Measurements from ENCODE around the gene TMEM134.

Gene TMEM134

GRCh38 chr11:67500831-67501715 lies 32.0 kb upstream of the TMEM134 start:
- DNase-seq (ENCODE audit: low spot score) = no peak

DNA sequence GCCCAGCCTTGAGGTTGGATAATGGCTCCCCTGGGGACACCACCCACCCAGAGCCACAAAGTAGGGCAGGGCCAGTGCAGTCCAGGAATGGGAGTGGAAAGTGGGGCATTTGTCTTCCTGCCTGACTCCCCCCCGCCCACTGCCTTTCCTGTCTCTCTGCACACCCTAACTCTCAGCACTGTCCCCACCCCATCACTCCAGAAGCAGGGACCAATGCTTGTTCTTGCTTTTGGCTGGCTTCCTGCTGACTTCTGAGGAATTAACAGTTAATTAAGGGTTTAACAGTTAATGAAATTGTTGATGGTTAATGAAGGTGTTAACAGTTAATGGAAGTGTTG lies 31.4 kb upstream of the TMEM134 start:
- no peak for DNase-seq (ENCODE audit: low spot score)

DNA sequence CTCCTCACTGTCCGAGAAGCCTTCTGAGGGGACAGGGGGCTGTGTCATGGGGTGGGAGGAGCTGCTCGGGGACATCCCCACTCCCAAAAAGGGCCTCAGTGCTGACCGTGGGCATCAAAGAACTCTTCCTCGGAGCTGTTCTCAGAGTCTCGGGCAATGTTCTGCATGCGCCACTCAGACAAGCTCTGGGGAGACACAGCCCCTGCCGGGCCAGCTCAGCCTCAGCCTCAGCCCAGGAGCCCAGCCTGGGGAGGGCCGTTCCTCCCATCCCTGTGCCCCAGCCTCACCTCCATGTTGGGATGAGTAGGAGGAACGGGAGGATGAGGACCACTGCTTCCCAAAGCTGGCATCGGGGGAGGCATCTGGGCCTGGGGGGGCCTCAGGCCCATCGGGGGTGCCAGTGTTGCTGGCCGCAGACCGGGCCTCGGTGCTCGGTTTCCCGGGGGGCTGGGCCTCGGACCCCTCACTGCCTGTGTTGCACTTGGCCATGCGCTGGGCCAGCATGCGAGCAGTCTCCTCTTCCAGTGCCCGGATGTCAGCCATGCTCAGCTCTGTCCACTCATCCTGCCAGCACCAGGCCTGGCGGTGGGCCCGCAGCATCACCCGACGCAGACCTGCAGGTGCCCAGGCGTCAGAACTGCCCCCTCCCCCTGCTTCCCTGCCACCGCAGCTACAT lies 30.9 kb upstream of the TMEM134 start:
- DNase-seq (ENCODE audit: low spot score) = peak; percentile 53

- peak; percentile 42 for DNase-seq (ENCODE audit: low spot score)
These were observed 29.5 kb upstream of the TMEM134 start for GRCh38 chr11:67498544-67498972.

DNA sequence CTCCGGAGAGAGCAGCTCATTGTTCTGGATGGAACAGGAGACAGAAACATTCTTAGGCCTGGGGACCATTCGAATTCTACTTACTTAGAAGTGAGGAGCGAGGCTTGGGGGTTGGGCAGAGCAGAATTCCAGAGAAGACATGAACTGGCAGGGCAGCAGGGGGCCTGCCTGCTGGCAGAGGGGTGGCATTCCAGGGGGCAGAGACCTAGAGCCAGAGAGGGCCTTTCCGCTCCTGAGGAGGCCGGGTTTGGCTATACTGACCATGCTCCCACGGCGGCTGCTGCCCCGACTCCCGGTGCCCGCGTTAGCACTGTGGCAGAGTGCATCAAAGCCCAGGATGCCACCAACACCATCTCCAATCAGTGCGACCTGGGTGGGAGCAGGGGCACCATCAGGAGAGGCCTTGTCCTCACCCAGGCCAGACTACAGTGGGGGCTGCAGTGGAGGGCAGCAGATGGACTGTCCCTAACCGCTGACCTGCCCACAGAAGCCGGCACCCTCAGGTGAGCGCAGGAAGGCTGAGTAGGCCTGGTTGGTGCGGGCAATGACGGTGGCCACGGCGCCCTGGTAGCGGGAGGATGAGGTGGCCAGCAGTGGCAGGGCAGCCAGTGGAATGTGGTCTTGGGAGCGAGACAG lies 28.7 kb upstream of the TMEM134 start:
- DNase-seq (ENCODE audit: low spot score) = peak; percentile 34

GRCh38 chr11:67496113-67496512 lies 27.1 kb upstream of the TMEM134 start:
- no peak for DNase-seq (ENCODE audit: low spot score)

DNA sequence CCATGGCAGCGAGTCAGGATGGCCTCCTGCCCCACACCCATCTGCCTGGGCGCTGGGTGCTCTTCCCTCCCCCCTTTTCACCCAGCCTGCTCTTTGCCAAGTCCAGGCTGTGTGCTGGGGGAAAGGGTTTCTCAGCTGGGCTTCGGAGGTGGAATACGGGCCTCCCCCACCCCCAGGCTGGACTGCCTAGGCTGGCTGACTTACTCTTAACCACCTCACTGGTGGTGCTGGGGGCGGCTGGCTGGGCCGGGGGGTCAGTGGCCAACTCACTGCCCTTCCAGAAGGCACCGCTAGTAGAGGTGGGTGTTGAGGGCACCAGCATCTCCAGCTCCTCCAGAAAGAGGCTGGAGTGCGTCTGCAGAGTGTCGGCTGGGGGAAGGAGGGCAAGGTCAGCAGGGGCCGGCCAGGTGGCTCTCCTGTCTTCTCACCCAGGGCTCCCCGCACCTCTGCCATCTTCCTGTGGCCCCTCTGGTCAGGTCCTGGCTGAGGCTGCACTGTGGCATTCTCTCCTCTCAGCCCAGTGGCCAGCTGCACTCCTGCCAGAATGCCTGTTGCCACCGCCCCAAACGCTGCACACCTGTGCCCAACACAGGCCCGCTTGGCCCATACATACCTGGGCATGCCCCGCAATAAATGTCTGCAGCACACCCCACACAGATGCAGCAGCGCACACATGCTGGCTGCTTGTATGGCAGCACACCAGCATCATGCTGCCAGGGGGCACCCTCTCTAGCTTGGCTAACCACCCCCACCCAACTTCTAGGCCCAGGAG lies 26.4 kb upstream of the TMEM134 start:
- DNase-seq (ENCODE audit: low spot score) = no peak

DNA sequence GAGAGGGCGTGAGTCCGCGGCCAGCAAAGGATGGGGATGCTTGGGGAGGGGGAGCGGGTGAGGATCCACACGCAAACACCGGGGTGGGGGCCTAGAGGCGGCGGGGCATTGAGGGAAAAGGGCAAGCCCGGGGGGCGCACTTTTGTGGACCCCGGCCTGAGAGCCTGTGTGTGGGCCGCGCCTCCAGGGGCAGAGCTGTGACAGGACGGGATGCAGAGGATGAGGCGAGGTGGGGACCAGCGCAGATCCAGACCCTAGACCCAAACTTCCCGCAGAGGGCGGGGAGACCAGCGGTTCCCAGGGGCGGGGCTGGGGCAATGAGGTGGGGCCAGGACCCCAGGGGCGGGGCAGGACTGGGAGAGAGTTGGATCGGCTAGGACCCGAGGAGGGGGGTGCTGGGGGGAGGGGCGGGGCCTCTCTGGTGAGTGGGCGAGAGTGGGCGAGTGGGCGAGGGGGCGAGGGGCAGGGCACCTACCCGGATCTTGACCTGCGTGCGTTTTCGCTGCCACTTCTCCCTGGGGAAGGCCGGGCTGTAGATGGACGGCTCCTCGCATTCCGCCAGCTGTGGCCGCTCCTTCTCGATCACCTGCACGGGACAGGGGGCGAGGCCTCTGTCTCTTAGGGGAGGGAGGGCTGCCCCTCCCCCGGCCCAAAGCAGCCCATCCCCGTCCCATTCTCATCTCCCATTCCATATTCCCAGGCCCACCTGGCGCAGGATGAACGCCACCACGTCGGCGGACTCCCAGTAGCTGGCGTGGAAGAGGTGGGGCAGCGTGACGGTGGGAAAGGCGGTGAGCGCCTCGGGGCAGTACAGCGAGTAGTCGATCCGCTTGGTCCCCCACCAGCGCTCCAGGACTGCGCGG lies 25.6 kb upstream of the TMEM134 start:
- DNase-seq (ENCODE audit: low spot score) = no peak

DNA sequence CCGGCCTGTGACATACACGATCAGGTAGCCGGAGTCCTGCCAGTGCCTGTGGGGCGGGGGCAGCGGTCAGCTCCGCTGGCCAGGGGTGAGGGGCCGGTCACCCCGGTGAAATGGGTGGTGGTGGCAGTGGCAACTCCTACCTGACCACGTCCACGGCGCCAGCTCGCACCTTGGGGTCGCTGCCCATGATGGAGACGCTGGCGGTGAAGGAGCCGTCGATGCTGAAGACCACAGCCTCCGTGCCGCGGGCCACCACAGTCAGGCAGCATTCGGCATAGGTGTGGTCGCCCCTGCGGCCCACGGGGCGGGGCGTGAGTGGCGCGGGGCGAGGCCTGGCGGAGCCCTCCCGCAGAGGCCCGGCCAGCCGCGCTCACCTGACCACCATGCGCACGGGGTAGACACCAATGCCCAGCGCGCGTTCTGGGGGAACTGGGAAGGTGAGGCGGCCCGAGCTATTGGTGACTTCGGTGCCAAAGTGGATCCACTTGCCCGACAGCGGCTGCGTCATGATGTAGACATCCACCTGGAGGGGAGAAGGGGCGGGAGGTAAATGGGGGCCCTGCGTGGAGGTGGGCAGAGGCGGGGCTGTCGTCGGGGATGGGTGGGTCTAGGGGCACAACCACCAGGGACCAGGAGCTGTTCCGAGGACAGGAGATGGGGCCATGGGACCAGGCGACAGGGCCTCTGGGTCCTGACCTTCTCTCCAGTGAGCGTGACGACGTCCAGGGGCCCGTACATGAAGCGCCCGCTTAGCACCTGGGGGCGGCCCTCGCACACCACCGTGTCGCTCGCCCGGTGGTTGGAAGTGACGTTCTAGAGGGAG lies 24.7 kb upstream of the TMEM134 start:
- DNase-seq (ENCODE audit: low spot score) = no peak

DNA sequence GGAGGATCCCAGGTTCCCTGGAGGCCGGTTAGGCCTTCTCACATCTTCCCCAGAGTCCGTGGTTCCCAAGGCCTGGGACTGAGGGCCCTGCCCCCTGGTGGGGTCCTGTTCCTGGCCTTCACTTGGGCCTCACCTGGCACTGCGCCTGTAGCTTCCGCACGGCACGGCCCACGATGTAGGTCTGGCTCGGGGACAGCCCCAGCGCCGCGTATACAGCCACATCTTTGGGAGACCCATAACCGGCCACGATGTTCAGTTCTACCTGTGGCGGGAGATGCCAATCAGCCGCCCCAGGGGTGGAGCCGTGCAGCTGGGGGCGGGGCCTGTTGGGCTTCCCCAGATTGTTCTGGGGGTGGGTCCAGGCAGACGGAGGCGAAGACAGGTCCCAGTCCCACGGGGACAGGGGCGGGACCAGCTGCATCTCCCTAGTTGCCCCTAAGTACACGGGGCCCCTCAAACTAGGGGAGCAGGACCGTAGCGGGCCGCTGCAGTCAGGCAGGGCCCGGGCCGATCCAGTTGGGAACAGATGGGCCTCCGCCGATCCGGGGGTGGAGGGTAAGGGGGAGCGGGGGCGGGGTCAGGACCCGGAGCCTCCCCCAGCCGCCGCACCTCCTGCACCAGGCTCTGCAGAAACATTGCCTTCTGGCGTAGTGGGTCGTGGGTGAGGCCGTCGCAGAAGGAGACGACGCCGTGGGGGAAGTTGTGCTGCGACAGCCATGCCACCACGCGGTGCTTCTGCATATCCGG lies 23.9 kb upstream of the TMEM134 start:
- no peak for DNase-seq (ENCODE audit: low spot score)

DNA sequence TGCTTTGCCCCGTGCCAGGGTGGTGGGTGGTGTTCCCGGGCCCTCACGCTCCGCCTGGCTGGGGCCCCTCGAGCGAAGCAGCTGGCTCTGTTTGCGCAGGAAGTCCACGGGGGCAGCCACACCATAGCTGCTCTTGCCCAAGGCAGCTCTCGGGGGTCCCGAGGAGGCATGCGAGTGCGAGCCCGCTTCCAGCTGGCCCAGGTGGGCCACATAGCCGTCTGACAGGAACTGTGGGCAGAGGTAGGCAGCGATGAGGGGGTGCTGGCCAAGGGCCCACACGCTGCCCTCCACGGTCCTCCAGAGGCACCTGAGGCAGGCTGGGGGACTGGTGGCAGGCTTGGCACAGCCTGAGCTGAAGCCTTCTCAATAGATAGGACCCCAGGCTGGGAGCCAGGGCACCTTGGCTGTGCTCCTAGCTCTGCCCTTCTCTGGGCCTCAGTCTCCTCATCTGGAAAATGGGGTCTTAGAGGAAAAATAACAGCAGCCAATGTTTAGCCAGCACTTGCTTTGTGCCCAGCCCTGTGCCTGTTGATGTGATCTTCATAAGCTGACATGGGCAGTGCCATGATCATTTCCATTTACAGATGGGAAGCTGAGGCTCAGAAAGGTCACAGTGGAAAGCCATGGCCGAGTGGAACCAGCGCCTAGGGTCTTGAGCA lies 23.1 kb upstream of the TMEM134 start:
- no peak for DNase-seq (ENCODE audit: low spot score)

DNA sequence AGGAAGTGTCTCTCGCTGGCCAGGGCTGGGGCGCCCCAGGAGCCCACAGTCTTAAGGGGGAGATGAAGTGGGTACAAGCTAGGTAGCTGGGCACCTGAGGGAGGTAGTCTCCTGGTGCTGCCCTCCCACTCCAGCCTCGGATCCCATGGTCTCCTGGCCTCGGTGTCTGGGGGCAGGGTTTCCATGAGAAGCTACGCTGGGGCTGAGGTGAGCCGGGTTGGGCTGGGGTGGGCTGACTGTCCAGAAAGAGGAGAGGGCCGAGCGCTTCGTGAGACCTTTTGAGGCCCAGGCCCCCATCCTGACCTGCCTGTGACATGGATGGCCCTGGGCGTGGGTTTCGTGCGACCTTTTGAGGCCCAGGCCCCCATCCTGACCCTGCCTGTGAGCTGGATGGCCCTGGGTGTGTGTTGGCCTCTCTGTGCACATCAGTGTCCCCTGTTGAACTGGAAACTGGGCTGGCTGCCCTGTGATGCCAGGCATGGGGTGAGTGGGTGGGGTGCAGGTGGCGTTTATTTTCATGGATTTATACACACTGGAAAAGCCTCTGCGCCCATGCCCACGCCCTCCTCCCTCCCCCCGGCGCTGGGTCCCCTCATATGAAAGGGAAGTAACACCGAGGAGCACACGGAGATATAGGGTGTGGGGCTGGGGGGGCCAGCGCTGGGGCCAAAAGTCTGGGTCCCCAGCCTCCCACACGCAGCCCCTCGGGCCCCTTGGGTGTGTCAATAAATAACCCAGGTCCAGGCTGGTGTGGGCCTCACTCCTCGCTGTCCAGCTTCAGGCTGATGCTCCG lies 22.4 kb upstream of the TMEM134 start:
- no peak for DNase-seq (ENCODE audit: low spot score)

DNA sequence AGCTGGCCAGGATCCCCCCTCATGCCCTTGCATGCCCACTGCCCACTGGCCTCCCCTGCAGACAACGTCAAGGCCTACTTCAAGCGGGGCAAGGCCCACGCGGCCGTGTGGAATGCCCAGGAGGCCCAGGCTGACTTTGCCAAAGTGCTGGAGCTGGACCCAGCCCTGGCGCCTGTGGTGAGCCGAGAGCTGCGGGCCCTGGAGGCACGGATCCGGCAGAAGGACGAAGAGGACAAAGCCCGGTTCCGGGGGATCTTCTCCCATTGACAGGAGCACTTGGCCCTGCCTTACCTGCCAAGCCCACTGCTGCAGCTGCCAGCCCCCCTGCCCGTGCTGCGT lies 21.6 kb upstream of the TMEM134 start:
- DNase-seq (ENCODE audit: low spot score) = no peak

DNA sequence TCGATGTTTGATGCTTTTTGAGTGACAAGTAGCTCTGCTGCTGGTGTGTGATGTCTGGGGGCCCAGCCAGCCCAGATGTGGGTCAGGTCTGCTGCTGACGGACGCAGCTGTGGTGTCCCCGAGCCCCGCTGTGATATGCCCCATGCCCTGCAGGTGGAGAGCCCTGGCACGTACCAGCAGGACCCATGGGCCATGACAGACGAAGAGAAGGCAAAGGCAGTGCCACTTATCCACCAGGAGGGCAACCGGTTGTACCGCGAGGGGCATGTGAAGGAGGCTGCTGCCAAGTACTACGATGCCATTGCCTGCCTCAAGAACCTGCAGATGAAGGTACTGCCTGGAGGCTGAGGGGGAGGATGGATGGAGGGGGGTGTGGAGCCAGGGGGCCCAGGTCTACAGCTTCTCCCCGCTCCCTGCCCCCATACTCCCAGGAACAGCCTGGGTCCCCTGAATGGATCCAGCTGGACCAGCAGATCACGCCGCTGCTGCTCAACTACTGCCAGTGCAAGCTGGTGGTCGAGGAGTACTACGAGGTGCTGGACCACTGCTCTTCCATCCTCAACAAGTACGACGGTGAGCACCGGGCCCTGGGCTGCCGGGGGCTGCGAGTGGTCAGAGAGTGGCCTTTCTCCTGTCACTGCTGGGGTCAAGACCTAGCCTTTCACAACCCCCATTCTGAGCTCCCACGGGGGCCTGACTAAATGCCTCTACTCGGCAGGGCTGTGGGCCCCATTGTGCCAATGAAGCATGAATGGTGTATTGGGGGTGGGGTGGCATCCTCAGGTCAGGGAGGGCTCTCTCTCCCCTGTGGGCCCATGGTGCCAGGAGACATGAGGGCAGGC lies 21.1 kb upstream of the TMEM134 start:
- peak; percentile 54 for DNase-seq (ENCODE audit: low spot score)

GRCh38 chr11:67489203-67489884 lies 20.3 kb upstream of the TMEM134 start:
- DNase-seq (ENCODE audit: low spot score) = peak; percentile 62

DNA sequence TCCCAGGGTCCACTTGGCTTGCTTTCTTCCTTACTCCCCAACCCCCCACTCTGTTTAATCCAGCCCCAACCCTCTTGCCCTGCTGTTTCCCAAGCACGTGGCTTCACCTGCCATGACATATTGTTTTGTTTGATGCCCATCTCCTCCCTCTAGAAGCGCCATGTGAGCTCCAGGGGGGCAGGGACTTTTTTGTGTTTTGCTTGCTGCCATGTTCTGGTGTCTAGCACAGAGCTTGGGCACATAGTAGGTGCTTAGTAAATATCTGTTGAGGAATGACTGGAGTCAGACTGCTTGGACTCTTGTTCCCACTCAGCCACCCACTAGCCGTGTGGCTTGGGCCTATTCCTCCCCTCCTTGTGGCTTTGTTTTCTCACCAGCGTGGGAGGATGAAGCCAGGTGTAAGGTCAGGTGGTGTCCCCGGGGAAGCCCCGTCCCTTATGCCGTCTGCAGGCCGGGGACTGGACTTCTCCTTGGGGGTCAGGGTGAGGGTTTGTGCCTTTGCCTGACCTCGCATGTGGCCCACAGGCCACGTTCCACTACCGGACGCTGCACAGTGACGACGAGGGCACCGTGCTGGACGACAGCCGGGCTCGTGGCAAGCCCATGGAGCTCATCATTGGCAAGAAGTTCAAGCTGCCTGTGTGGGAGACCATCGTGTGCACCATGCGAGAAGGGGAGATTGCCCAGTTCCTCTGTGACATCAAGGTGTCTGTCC lies 17.6 kb upstream of the TMEM134 start:
- no peak for DNase-seq (ENCODE audit: low spot score)

All from left forelimb (tissue), 1 donor.